Anterior cingulate cortex (tissue), 58 donors: Measurements from ENCODE around the gene THEMIS2.
"Not testable (repeated sequence)": the region's sequence is repeated elsewhere in the genome, so short reads cannot be mapped to it uniquely, and the experiment has no call there.

Experiments used
- DNase-seq, 58 donors: peaks; one replicate each; lab custom pipeline; 2025; lab: John Stamatoyannopoulos, UW

The THEMIS2 gene

DNA sequence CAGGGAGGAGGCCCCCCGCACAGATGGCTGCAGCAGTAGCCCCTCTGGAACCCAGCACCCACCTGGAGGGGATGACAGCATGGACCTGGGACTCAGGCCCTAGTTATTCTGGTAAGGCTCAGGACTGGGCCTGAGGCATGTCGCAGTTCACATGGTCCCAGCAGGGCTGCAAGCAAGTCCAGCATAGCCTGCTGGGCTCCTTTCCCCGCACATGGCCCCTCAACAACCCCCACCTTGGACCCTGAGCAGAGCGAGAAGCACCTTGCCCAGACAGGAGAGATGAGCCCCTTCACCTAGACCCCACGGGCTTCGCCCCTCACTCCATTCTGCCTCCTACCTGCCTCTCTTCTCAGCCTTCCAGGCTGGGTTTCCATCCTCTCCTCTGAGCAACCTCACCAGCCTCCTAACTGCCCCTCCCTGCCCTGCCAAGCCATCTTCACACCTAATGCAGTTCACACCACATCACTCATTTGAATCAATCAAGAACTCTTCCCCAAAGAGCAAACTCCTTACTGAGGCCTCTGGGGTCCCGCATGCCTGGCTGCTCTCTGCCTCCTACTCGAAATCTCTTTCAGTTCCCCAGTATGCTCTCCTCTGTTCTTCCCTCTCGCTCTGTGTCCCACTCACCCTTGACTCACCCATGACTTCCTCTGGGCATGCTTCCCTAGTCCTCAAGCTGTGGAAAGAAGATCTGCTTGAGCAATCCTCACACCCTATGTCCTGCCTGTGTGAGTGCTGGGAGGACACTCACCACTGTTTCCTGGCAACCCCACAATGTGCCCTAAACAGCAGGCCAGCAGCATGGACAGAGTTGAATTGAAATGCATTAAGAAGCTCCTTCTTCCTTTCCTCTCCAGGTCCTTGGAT, 9.4 kb upstream of the THEMIS2 start:
- DNase-seq, result peak in 13 of 58 donors; percentile 14 to 67 (median 30)

DNA sequence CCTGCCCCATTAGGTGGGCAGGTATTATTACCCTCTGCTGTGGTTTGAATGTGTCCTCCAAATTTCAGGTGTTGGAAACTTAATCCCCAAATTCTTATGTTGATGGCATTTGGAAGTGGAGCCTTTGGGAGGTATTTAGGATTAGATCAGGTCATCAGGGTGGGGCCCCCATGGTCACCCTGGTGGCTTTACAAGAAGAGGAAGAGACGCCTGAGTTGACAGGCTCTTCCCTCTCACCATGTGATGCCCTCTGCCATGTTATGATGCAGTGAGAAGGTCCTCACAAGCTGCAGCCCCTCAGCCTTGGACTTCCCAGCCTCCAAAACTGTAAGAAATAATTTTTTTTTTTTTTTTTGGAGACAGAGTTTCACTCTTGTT, 8.8 kb upstream of the THEMIS2 start:
- no peak for DNase-seq

DNA sequence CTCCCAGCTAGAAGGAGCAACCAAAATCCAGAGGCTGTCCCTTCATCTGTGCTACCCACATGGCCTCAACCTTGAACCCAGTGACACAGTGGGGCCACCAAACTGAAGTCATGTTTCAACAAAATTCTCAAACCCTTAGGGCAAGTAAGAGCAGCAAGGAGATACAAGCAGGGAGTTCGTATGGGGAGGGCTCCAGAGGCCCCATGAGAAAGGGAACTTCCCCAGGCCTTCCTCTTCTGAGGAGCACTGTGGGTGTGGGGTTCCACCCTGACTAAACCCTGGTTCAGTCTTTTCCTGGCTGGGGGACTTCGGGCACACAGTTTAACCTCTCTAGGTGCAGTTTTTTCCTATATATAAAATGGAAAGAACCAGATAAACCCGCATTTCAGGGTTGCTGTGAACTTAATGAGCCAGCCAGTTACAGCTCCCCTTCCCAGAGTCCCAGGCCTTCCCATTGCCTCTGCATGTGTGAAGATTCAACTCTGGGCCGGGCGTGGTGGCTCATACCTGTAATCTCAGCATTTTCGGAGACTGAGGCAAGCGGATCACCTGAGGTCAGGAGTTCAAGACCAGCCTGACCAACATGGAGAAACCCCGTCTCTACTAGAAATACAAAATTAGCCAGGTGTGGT, 8.0 kb upstream of the THEMIS2 start:
- peak in 1 of 58 donors; percentile 26 for DNase-seq

DNA sequence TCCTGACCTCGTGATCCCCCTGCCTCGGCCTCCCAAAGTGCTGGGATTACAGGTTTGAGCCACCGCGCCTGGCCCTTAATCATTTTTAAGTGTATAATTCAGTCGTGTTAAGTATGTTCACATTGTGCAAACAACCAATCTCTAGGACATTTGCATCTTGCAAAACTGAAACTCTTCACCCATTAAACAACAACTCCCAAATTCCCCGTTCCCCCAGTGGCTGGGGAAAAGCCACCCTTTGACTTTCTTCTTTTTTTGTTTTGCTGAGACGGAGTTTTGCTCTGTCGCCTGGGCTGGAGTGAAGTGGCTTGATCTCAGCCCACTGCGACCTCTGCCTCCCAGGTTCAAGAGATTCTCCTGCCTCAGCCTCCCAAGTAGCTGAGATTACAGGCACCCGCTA, 6.5 kb upstream of the THEMIS2 start:
- DNase-seq, result no peak

DNA sequence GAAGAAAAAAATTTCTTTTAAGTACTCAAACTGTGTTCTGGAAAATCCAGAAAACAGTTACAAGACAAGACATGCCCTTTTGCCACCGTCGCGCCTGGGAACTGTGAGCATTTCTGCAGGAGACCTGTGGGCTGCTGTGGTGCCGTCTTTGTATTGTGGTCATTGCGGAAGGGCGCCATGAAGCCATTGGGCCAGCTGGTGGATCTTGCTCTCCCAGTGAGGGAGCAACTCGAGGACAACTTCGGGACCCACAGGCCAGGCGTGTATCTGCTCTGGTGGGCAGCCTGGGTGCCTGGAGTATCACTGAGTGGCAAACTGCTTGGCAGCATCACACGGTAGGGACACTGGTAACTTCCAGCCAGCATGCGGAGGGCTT, 3.8 kb upstream of the THEMIS2 start:
- no peak for DNase-seq

DNA sequence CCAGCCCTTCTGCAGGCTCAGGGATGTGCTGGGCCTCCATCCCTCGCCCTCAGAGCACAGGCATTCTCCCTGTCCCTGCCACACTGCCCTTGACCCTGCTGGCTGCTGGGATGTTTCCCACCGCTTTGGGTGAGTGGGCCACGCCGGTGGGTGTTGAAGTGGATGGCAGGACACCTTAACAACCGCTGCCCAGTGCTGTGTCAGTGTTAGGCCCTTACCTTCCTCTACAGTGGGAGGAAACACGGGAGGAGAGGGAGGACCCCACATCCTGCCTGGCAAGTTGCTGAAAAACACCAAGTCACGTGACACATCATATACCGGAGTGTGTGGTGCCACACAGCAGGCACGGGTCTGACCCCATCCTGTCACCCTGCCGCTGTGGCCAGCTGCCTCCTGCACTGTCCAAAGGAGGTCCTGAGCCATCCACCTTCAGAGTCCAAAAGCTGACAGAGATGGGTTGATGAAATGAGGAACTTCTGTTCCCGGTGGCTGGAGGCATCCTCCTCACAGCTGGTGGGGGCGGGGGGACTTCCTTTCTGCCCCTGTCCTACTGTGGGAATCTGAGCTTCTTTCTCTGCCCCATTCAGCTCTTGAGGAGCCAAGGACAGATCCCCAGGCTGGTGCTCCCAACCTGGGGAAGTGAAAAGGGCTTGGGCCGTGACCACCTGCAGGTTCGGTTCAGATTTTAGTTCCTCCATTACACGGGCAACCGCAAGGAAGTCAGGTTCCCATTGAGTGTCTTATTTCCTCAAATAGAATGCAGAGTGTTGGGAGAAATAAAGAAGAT, 3.2 kb upstream of the THEMIS2 start:
- peak in 1 of 58 donors; percentile 58 for DNase-seq

DNA sequence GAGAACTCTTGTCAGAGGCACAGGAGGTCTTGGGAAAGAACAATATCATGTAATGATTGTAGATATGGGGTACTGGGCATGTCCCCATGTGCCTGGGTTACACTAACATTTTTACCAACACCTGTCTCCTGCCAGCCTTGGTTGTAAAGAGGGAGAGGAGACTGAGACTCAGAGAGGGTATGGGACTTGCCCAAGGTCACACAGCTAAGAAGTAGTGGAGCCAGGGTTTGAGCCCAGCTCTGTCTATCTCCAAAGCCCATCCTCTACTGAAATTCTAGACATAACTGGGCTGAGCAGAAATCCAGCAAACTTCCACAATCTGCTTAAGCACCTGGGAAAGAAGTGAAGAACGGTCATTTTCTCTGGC, 2.6 kb upstream of the THEMIS2 start:
- no peak for DNase-seq

DNA sequence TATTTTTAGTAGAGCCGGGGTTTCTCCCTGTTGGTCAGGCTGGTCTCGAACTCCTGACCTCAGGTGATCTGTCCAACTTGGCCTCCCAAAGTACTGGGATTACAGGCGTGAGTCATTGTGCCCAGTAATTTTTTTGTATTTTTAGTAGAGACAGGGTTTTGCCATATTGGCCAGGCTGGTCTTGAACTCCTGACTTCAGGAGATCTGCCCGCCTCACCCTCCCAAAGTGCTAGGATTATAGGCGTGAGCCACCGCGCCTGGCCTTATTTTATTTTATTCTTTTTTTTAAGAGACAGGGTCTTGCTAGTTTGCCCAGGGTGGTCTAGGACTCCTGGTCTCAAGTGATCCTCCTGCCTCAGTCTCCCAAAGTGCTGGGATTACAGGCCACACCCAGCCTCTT, 1.3 kb upstream of the THEMIS2 start:
- DNase-seq, result not testable (repeated sequence)

DNA sequence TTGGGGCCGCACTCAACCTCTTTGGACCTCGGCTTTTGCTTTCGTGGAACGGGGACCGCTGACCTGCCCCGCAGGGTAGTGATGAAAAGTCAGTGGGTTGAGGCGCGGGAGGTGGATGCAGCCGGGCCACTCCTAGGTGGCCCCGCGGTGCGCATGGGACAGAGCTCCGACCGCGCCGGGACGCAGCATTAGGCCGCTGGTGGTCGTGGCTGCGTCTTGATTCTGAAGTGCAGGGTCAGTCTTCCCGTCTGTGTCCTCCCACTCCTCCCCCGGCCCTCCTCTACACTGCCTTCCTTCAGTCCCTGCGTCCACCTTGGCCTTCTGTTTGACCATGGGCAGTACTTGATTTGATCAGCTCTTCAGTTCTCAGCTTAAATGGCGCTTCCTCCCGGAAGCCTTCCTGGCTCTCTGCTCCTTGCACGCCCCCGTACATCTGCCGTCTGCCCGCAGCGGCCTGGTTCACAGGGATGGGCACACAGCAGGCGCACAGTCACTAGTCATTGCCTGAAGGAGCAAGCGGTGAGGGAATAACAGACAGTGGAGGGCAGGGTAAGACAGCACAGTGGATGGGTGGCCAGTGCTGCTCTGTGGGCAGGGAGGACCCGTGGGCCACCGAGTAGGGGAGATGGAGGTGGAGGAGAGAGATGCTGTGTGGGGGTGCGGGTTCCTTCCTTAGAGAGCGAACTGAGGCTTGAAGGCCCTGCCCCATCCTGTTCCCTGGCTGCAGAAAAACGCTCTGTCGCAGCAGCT, 633 bp downstream of the THEMIS2 start:
- DNase-seq, result peak in 10 of 58 donors; percentile 17 to 34 (median 22)

DNA sequence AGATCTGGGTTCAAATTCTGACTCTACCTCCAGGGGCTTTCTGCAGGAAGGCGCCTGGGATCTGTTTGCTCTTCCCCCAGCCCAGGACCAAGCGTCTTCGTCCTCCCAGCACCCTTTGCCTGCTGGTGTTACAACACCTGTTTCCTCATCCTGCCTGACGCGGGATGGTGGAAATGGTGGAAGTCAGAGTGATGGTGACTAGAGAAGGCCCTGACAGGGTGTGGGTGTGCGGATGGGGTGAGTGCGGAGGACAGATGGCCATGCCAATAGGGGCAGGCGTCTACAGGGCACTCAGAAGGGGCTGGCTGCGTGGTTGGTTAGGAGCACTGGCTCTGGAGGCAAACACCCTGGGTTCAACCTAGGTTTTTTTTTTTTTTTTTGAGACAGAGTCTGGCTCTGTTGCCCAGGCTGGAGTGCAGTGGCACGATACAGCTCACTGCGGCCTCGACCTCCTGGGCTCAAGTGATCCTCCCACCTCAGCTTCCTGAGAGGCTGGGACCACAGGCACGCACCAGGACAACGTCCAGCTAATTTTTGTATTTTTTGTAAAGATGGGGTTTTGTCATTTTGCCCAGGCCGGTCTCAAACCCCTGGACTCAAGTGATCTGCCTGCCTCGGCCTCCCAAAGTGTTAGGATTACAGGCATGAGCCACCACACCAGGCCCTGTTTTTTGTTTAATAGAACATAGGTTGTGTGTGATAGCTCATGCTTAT, 1.5 kb downstream of the THEMIS2 start:
- DNase-seq, result peak in 1 of 58 donors; percentile 17

DNA sequence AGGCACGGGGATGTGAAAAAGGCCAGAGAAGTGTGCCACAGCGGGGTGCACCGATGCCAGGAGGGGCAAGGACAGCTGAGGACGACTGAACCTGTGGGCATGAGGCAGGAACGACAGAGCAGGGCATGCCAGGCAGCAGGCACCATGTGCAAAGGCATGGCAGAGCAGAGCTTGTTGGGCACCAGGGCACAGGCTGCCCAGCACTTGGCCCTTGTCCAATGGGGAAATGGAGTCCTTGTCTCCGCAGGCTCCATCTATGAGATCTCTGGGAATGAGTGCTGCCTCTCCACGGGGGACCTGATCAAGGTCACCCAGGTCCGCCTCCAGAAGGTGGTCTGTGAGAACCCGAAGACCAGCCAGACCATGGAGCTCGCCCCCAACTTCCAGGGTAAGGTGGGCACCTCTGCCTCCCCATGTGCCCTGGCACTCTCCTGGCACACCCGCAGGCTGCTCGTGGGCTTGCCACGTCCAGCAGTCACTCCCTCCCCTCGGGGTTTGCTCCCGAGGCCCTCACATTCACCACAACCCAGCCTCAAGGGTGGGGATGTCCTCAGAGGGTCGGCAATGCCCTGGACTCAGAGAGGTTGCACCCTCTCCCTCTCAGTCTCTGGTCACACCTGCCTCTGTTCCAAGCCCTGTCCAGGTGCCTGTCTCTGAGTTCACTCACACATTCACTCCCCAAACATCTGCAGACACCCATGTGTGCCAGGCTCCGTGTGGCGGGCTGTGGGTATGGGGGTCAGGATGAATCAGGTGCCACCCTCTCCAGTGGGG, 4.2 kb downstream of the THEMIS2 start:
- DNase-seq, result no peak

DNA sequence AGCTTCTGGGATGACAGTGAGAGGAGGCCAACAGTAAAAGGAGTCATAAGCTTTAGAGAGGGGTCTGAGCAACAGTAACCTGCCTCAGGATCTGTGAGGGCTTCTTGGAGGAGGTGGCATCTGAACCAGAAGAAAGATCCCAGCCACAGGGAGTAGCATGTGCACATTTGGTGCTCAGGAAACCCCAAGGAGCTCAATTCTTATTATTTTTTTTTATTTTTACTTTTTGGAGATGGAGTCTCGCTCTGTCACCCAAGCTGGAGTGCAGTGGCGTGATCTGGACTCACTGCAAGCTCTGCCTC, 4.7 kb downstream of the THEMIS2 start:
- DNase-seq, result no peak

DNA sequence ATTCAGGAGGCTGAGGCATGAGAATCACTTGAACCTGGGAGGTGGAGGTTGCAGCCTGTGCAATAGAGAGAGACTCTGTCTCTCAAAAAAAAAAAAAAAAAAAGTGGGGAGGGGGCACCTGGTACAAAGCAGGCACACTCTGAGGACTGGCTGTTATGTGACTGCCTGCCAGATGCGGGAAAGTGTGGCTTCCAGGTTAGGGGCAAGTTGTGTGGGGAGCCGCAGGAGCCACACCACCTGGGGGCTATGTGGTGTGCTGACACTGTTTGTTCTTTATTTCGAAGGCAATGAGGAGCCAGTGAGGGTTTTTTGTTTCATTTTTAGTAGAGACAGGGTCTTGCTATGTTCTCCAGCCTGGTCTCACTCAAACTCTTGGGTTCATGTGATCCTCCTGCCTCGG, 5.7 kb downstream of the THEMIS2 start:
- no peak for DNase-seq

DNA sequence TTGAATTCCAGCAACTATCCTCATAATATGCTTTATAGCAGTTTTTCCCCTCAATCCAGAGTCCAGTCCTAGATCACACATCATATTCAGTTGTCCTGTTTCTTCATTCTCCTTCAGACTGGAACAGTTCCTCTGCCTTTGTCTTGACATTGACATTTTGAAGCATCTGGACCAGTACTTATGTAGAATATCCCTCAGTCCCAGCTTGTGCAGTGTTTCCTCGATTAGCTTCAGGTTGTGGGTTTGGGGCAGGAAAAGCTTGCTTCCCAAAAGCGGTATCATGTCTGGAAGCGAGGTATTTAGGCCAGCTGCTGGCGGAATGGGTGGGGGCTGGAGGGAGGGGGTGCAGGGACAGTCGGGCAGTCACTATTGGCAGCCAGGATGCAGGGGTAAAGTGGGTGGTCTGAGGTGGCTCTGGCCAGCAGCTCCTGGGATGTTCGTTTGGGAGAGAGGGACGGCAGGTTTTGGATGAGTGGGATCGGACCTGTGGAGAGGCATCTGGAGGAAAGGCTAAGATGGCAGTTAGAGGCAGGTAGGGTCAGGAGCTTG, 6.5 kb downstream of the THEMIS2 start:
- no peak for DNase-seq

DNA sequence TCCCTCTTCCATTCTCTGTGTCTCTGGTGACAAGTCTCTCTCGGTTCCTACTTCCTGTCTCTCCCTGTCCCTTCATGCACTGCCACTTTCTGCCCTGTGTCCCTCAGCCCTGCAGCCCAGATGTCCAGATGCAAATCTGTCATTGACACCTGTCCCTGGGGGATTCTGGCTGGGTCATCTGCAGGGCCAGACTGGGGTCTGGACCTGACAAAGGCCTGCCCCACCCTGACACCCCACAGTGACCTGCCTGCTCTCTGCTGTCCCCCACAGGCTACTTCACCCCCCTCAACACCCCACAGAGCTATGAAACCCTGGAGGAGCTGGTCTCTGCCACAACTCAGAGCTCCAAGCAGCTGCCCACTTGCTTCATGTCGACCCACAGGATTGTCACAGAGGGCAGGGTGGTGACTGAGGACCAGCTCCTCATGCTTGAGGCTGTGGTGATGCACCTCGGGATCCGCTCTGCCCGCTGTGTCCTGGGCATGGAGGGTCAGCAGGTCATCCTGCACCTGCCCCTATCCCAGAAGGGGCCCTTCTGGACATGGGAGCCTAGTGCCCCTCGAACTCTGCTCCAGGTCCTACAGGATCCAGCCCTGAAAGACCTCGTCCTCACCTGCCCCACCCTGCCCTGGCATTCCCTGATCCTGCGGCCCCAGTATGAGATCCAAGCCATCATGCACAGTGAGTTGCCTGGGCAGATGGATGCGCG, 7.2 kb downstream of the THEMIS2 start:
- DNase-seq, result no peak

DNA sequence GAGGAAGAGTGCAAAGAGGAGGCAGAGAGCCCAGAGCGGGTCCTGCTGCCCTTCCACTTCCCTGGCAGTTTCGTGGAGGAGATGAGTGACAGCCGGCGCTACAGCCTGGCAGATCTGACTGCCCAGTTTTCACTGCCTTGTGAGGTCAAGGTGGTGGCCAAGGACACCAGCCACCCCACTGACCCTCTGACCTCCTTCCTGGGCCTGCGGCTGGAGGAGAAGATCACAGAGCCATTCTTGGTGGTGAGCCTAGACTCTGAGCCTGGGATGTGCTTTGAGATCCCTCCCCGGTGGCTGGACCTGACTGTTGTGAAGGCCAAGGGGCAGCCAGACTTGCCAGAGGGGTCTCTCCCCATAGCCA, 10.2 kb downstream of the THEMIS2 start:
- DNase-seq, result no peak

DNA sequence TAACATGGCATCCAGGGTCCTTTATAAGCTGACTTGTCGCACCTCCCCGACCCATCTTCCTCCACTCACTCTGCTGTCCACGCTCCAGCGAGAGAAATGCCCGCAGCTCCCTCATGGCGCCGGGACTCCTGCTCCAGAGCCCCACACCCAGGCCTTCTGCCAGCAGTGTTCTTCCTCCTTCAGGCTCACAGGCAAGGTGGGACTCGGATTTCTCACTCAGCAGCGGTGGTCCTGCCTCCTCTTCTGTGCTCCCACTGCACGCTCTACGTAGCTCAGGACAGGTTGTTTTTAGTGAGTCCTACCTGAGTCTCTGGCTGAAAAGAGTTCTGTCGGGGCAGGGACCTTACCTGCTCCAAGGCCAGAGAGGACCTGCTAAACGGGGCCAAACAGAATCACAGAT, 11.2 kb downstream of the THEMIS2 start:
- DNase-seq, result no peak
